HUES6 (cell line): ENCODE measurements around the gene SDHC.
"Not testable (repeated sequence)": the region's sequence is repeated elsewhere in the genome, so short reads cannot be mapped to it uniquely, and the experiment has no call there.

ENCODE experiments used
- H3K27ac ChIP-seq: 2 replicates; pipeline ENCODE4 v1.7.0; 2013; ENCODE audit warnings: low read depth, mild to moderate bottlenecking, low read length, inconsistent platforms
- H3K27me3 ChIP-seq: 2 replicates; pipeline ENCODE4 v1.6.1; 2013; ENCODE audit warnings: low read length; ENCODE audit not compliant: control insufficient read depth, insufficient read depth
- H3K36me3 ChIP-seq: 2 replicates; pipeline ENCODE4 v1.6.1; 2013; ENCODE audit warnings: low read length; ENCODE audit not compliant: control insufficient read depth, insufficient read depth
- H3K4me1 ChIP-seq: 2 replicates; pipeline ENCODE4 v1.6.1; 2013; ENCODE audit warnings: low read length; ENCODE audit not compliant: control insufficient read depth, insufficient read depth
- H3K4me3 ChIP-seq: 2 replicates; pipeline ENCODE4 v1.5.1; 2013; ENCODE audit warnings: low read depth, low read length
- H3K9ac ChIP-seq: one replicate; pipeline ENCODE4 v1.6.1; 2013; ENCODE audit warnings: mild to moderate bottlenecking, low read length
- H3K9me3 ChIP-seq: 2 replicates; pipeline ENCODE4 v1.6.1; 2013; ENCODE audit warnings: low read depth, low read length; ENCODE audit not compliant: control insufficient read depth, insufficient read depth

SDHC gene

GRCh38 chr1:161311595-161312181 is 2.5 kb upstream of the SDHC start:
- Histone ChIP-seq H3K4me3 (no peak overlapping the region), H3K9ac (no peak overlapping the region), H3K27me3 (no peaks in the 10 kb centered on the region), H3K4me1 (peaks cover 21% of the 10 kb centered on the region), H3K9me3 (no peaks in the 10 kb centered on the region), H3K27ac (no peak overlapping the region), H3K36me3 (no peaks in the 10 kb centered on the region)

GRCh38 chr1:161313554-161314200 is 504 bp upstream of the SDHC start:
- H3K4me1 ChIP-seq = peaks cover 10% of the 10 kb centered on the region; the same call in 1 of the 2 replicates
- H3K27ac ChIP-seq = peak overlapping the region; percentile 97

GRCh38 chr1:161315841-161316674 is 1.9 kb downstream of the SDHC start:
- H3K9ac ChIP-seq = peak overlapping the region; percentile 43
- not testable (repeated sequence) for H3K27me3 ChIP-seq, H3K9me3 ChIP-seq, H3K4me1 ChIP-seq, H3K27ac ChIP-seq, H3K36me3 ChIP-seq
- peak overlapping the region; percentile 99; the same call in 1 of the 2 replicates for H3K4me3 ChIP-seq

More at GRCh38 chr1:161313554-161314200, 504 bp upstream of the SDHC start:
- no peaks in the 10 kb centered on the region for H3K27me3 ChIP-seq
- no peaks in the 10 kb centered on the region for H3K9me3 ChIP-seq
- 0 out of 2 replicates have a peak, but pooled peaks cover 3% of the 10 kb centered on the region for H3K36me3 ChIP-seq
- H3K4me3 ChIP-seq = peak overlapping the region; percentile 99
- peak overlapping the region; percentile 99 for H3K9ac ChIP-seq

- Histone ChIP-seq H3K36me3 (peaks cover 35% of the 10 kb centered on the region), H3K4me3 (no peak overlapping the region), H3K4me1 (no peaks in the 10 kb centered on the region), H3K27ac (no peak overlapping the region), H3K9me3 (no peaks in the 10 kb centered on the region), H3K27me3 (no peaks in the 10 kb centered on the region), H3K9ac (no peak overlapping the region)
Observed at GRCh38 chr1:161324020-161324419, 9.8 kb downstream of the SDHC start.

GRCh38 chr1:161330346-161330745 is 16.2 kb downstream of the SDHC start:
- no peaks in the 10 kb centered on the region; the same call in 1 of the 2 replicates for H3K4me1 ChIP-seq
- H3K27ac ChIP-seq = no peak overlapping the region; the same call in 1 of the 2 replicates
- H3K4me3 ChIP-seq = no peak overlapping the region
- no peaks in the 10 kb centered on the region for H3K27me3 ChIP-seq
- H3K9me3 ChIP-seq = no peaks in the 10 kb centered on the region
- peaks cover 86% of the 10 kb centered on the region for H3K36me3 ChIP-seq
- no peak overlapping the region for H3K9ac ChIP-seq

GRCh38 chr1:161333166-161333565 is 19.0 kb downstream of the SDHC start:
- Histone ChIP-seq H3K27me3 (no peaks in the 10 kb centered on the region), H3K4me3 (no peak overlapping the region), H3K27ac (no peak overlapping the region), H3K9me3 (no peaks in the 10 kb centered on the region), H3K9ac (no peak overlapping the region), H3K4me1 (no peaks in the 10 kb centered on the region; the same call in 1 of the 2 replicates), H3K36me3 (peaks cover 86% of the 10 kb centered on the region)

- no peak overlapping the region for H3K9ac ChIP-seq
Observed at GRCh38 chr1:161335796-161336195, 21.6 kb downstream of the SDHC start.

GRCh38 chr1:161342177-161342576 is 28.0 kb downstream of the SDHC start:
- H3K27ac ChIP-seq = no peak overlapping the region

More at GRCh38 chr1:161335796-161336195, 21.6 kb downstream of the SDHC start:
- Histone ChIP-seq H3K9me3 (no peaks in the 10 kb centered on the region), H3K27ac (no peak overlapping the region), H3K4me1 (no peaks in the 10 kb centered on the region), H3K27me3 (no peaks in the 10 kb centered on the region), H3K36me3 (peaks cover 70% of the 10 kb centered on the region), H3K4me3 (no peak overlapping the region)

GRCh38 chr1:161342821-161343220 is 28.6 kb downstream of the SDHC start:
- H3K27ac ChIP-seq = no peak overlapping the region
- no peaks in the 10 kb centered on the region for H3K4me1 ChIP-seq
- no peak overlapping the region for H3K9ac ChIP-seq
- H3K27me3 ChIP-seq = no peaks in the 10 kb centered on the region
- peaks cover 59% of the 10 kb centered on the region for H3K36me3 ChIP-seq
- H3K4me3 ChIP-seq = no peak overlapping the region
- H3K9me3 ChIP-seq = no peaks in the 10 kb centered on the region

More at GRCh38 chr1:161342177-161342576, 28.0 kb downstream of the SDHC start:
- H3K4me3 ChIP-seq = no peak overlapping the region
- H3K9ac ChIP-seq = no peak overlapping the region
- H3K9me3 ChIP-seq = no peaks in the 10 kb centered on the region
- H3K27me3 ChIP-seq = no peaks in the 10 kb centered on the region
- peaks cover 65% of the 10 kb centered on the region for H3K36me3 ChIP-seq
- no peaks in the 10 kb centered on the region for H3K4me1 ChIP-seq

- no peaks in the 10 kb centered on the region for H3K4me1 ChIP-seq
- no peaks in the 10 kb centered on the region for H3K27me3 ChIP-seq
- H3K27ac ChIP-seq = no peak overlapping the region
- H3K9me3 ChIP-seq = no peaks in the 10 kb centered on the region
- peaks cover 19% of the 10 kb centered on the region for H3K36me3 ChIP-seq
- no peak overlapping the region for H3K4me3 ChIP-seq
- H3K9ac ChIP-seq = no peak overlapping the region
Observed at GRCh38 chr1:161350671-161351070, 36.5 kb downstream of the SDHC start.

GRCh38 chr1:161351482-161351881 is 37.3 kb downstream of the SDHC start:
- no peak overlapping the region for H3K9ac ChIP-seq
- no peaks in the 10 kb centered on the region for H3K27me3 ChIP-seq
- H3K4me3 ChIP-seq = no peak overlapping the region
- H3K36me3 ChIP-seq = peaks cover 13% of the 10 kb centered on the region
- no peak overlapping the region for H3K27ac ChIP-seq
- no peaks in the 10 kb centered on the region for H3K9me3 ChIP-seq
- no peaks in the 10 kb centered on the region for H3K4me1 ChIP-seq
